ENCODE results near the gene ABCC3.

Gene ABCC3

GRCh38 chr17:50634224-50634914 is at the start of gene ABCC3:
Gene ABCC3, plus strand, starts transcription at chr17:50634881. Its CDS starts 56 bp downstream, at chr17:50634937.
- H3K9me3 Mint-ChIP-seq: no peaks in the 10 kb centered on the region
- H3K27ac Mint-ChIP-seq: no peak within 1 kb of the TSS
- peaks cover 73 to 93% of the 10 kb centered on the region in 2 donors for H3K27me3 Mint-ChIP-seq
- H3K4me1 Mint-ChIP-seq: peaks cover 0 to 2% of the 10 kb centered on the region in 2 donors
- H3K36me3 Mint-ChIP-seq: no peaks in the 10 kb centered on the region
- H3K4me3 Mint-ChIP-seq: no peak within 1 kb of the TSS
- no peak for DNase-seq
- ATAC-seq (replicated peaks): peak in 1 of 2 donors; percentile 27

DNA sequence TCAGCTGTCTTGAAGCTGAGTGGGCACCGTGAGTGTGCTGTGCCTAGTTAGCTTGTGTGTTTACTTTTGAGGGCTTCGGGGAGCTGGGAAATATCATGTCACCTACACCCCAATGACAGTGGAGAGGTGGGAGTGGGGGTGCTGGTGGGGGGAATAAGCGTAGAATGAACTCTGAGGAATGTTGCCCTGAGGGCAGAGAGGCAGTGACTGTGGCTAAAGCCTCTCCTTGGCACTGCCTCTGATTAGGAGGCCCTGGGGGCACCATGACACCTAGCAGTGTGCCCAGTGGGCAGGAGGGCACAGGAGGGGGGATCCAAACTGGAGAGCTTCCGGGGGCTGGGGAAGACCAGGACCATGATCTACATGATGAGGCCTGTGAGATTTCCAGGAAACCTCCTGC is 49.3 kb upstream of the ABCC3 start:
- H3K9me3 Mint-ChIP-seq: no peaks in the 10 kb centered on the region
- H3K4me1 Mint-ChIP-seq: peaks cover 0 to 2% of the 10 kb centered on the region in 2 donors
- H3K27me3 Mint-ChIP-seq: peaks cover 44 to 47% of the 10 kb centered on the region in 2 donors
- H3K27ac Mint-ChIP-seq: no peak overlapping the region
- ATAC-seq (replicated peaks) (no peak), DNase-seq (no peak)
- no peak overlapping the region for H3K4me3 Mint-ChIP-seq
- no peaks in the 10 kb centered on the region for H3K36me3 Mint-ChIP-seq

- DNase-seq: no peak
- H3K27me3 Mint-ChIP-seq: peaks cover 38 to 42% of the 10 kb centered on the region in 2 donors
- H3K4me3 Mint-ChIP-seq: no peak overlapping the region
- H3K4me1 Mint-ChIP-seq: peaks cover 0 to 2% of the 10 kb centered on the region in 2 donors
- H3K27ac Mint-ChIP-seq: no peak overlapping the region
- ATAC-seq (replicated peaks): no peak
- H3K36me3 Mint-ChIP-seq: no peaks in the 10 kb centered on the region
- no peaks in the 10 kb centered on the region for H3K9me3 Mint-ChIP-seq
Observed at GRCh38 chr17:50585891-50586290, 48.8 kb upstream of the ABCC3 start.

GRCh38 chr17:50586421-50587247 is 48.0 kb upstream of the ABCC3 start:
- no peak overlapping the region for H3K27ac Mint-ChIP-seq
- H3K4me1 Mint-ChIP-seq: no peaks in the 10 kb centered on the region
- no peaks in the 10 kb centered on the region for H3K36me3 Mint-ChIP-seq
- ATAC-seq (replicated peaks) (no peak), DNase-seq (no peak)
- H3K27me3 Mint-ChIP-seq: peaks cover 34% of the 10 kb centered on the region in 2 donors
- H3K4me3 Mint-ChIP-seq: no peak overlapping the region
- H3K9me3 Mint-ChIP-seq: no peaks in the 10 kb centered on the region

DNA sequence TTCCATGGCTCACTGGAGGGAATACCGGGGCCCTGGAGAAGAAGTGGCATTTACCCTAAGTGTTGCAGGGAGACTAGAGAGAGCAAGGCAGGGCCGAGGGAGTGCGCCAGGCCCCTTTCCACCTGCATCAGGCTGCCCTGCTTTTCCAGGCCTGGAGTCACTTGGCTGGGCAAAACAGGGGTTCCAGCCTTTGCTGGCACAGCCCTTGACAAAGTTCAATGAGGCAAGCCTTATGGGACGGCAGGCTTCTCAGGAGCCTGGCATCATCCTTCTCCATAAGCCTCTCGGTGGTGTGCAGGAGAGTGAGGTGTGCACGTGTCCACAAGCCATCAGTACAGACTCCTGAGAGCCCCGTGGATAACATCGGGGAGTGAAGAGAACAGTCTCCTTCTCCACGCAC is 47.1 kb upstream of the ABCC3 start:
- no peak overlapping the region for H3K4me3 Mint-ChIP-seq
- DNase-seq: no peak
- H3K4me1 Mint-ChIP-seq: no peaks in the 10 kb centered on the region
- H3K27me3 Mint-ChIP-seq: peaks cover 30 to 31% of the 10 kb centered on the region in 2 donors
- H3K9me3 Mint-ChIP-seq: no peaks in the 10 kb centered on the region
- ATAC-seq (replicated peaks): no peak
- no peaks in the 10 kb centered on the region for H3K36me3 Mint-ChIP-seq
- H3K27ac Mint-ChIP-seq: no peak overlapping the region

GRCh38 chr17:50588391-50589049 is 46.2 kb upstream of the ABCC3 start:
- H3K9me3 Mint-ChIP-seq: no peaks in the 10 kb centered on the region
- no peak overlapping the region for H3K4me3 Mint-ChIP-seq
- peaks cover 24 to 25% of the 10 kb centered on the region in 2 donors for H3K27me3 Mint-ChIP-seq
- DNase-seq: no peak
- no peak for ATAC-seq (replicated peaks)
- no peaks in the 10 kb centered on the region for H3K4me1 Mint-ChIP-seq
- H3K27ac Mint-ChIP-seq: no peak overlapping the region
- no peaks in the 10 kb centered on the region for H3K36me3 Mint-ChIP-seq

GRCh38 chr17:50589095-50589705 is 45.5 kb upstream of the ABCC3 start:
- no peak for DNase-seq
- no peak for ATAC-seq (replicated peaks)
- Mint-ChIP-seq H3K36me3 (no peaks in the 10 kb centered on the region), H3K27ac (no peak overlapping the region), H3K9me3 (no peaks in the 10 kb centered on the region), H3K27me3 (peaks cover 18% of the 10 kb centered on the region in 2 donors), H3K4me1 (no peaks in the 10 kb centered on the region), H3K4me3 (no peak overlapping the region)

DNA sequence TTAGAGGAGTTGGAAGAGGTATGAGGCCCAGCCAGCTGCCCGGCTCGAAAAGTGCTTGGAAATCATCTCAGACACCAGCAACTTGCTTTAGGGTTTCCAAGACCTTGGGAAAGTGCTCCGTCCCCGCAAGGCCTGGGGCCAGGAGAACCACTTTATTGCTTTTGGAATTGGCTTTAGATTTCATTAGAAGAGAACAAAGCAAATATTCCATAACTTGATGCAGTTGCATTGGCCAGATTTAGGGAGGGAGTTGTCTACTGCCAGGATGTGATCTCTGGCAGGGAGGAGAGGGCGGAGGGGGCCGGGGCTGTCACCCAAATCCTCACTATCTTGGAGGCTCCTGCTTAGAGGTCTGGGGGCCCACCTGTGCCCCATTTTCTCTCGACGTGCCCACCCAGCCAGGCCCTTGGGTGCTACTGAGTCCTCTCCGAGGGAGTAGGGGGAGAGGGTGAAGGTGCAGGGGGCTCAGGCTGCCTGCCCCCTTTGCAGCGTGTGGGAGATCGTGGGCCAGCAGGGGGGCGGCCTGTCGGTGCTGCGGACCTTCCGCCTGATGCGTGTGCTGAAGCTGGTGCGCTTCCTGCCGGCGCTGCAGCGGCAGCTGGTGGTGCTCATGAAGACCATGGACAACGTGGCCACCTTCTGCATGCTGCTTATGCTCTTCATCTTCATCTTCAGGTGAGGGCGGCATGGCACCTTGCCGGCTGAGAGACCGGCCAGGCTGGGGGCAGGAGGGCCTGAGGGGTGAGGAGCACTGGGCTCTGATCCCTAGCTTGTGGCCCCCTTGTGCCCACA is 43.5 kb upstream of the ABCC3 start:
- Mint-ChIP-seq H3K27me3 (peaks cover 11 to 20% of the 10 kb centered on the region in 2 donors), H3K9me3 (no peaks in the 10 kb centered on the region), H3K36me3 (no peaks in the 10 kb centered on the region), H3K4me3 (no peak overlapping the region), H3K27ac (no peak overlapping the region), H3K4me1 (no peaks in the 10 kb centered on the region)
- ATAC-seq (replicated peaks) (no peak), DNase-seq (no peak)

DNA sequence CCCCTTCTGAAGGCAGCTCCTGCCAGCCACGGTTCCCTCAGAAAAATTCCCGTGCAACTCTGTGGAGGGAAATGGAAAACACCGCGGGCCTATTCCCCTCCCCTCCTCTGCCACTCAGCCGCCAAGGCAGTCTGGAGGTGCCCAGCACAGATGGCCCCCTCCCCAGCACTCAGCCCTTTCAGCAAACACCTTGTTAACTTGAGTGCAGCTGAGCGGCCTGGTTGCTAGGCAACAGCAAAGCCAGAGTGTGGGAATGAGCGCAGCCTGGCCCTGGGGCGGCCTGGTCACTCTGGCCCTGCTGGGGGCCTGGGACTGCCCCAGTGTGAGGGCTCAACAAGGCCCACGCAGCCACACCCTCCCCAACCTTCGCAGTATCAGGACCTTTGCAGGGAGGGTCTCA is 41.4 kb upstream of the ABCC3 start:
- no peak overlapping the region for H3K27ac Mint-ChIP-seq
- H3K4me3 Mint-ChIP-seq: no peak overlapping the region
- H3K36me3 Mint-ChIP-seq: no peaks in the 10 kb centered on the region

DNA sequence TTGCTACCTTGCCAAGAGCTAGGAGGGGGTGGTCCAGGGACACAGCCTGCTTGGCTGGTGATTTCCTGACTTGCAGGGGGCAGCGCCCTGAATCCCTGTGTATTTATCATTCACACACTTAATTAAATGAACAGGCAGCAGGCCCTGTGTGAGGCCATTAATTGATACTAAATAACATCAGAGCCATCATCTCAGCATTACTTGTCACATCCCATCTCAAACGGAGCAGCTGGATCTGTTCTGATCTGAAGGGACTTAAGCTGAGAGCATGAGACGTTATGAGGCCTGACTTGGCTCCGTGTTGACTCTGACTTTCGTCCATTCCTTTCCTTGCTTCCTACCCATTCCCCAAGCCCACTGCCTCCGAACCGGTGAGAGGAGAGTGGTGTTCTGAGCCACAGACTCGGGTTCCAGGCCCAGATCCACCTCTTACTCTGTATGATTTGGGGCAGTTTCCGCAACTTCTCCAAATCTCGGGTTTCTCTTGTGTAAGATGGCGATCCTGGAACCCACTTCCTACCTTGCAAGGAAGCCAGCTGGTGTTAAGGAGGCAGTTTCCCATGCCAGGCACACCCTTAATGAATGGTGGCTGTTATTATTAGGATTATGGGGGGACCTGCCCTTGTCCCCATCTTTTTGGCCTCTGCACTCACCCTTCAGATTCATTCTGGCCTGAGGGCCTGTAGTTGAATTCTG is 40.4 kb upstream of the ABCC3 start:
- no peak for ATAC-seq (replicated peaks)
- Mint-ChIP-seq H3K9me3 (no peaks in the 10 kb centered on the region), H3K4me1 (peaks cover 0 to 7% of the 10 kb centered on the region in 2 donors), H3K4me3 (no peak overlapping the region), H3K27me3 (peaks cover 5 to 21% of the 10 kb centered on the region in 2 donors), H3K27ac (no peak overlapping the region), H3K36me3 (no peaks in the 10 kb centered on the region)
- DNase-seq: no peak

More for the DNA sequence above, 41.4 kb upstream of the ABCC3 start:
- DNase-seq (no peak), ATAC-seq (replicated peaks) (no peak)
- peaks cover 5 to 23% of the 10 kb centered on the region in 2 donors for H3K27me3 Mint-ChIP-seq
- H3K4me1 Mint-ChIP-seq: no peaks in the 10 kb centered on the region
- no peaks in the 10 kb centered on the region for H3K9me3 Mint-ChIP-seq

- H3K36me3 Mint-ChIP-seq: no peaks in the 10 kb centered on the region
- H3K9me3 Mint-ChIP-seq: no peaks in the 10 kb centered on the region
- ATAC-seq (replicated peaks): no peak
- no peak for DNase-seq
- no peak overlapping the region for H3K27ac Mint-ChIP-seq
- peaks cover 0 to 7% of the 10 kb centered on the region in 2 donors for H3K4me1 Mint-ChIP-seq
- H3K4me3 Mint-ChIP-seq: no peak overlapping the region
- H3K27me3 Mint-ChIP-seq: peaks cover 6 to 20% of the 10 kb centered on the region in 2 donors
Observed at GRCh38 chr17:50594892-50595291, 39.8 kb upstream of the ABCC3 start.

DNA sequence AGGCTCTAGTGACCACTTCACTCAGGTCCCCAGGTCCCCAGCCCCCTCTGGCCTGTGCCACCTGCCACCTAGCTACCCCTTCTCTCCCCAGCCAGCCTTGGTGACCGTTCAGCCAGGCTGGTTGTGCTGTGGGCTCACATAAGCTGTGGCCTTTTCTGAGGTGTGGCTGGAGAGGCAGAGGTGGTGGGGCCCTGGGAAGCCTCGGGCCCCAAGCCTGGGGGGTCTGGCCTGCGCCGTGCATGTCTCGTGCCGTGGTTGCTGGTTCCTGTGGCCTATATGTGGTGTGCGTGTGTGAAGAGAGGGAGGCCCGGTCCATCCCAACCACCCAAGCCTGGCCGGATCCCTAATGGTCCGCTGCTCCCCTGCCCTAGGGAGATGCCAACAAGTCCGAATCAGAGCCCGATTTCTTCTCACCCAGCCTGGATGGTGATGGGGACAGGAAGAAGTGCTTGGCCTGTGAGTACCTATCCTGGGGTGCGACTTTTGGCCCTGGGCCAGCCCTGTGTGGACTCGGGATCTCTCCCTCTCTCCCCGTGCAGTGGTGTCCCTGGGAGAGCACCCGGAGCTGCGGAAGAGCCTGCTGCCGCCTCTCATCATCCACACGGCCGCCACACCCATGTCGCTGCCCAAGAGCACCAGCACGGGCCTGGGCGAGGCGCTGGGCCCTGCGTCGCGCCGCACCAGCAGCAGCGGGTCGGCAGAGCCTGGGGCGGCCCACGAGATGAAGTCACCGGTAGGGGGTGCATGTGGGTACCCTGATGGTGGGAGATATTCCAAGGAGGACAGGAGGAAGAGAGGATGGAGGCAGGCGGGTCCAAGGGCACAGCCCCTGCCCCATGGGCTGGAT is 38.3 kb upstream of the ABCC3 start:
- no peak for DNase-seq
- Mint-ChIP-seq H3K9me3 (no peaks in the 10 kb centered on the region), H3K27ac (no peak overlapping the region), H3K4me3 (no peak overlapping the region), H3K27me3 (peaks cover 17 to 30% of the 10 kb centered on the region in 2 donors), H3K36me3 (no peaks in the 10 kb centered on the region), H3K4me1 (peaks cover 0 to 7% of the 10 kb centered on the region in 2 donors)
- ATAC-seq (replicated peaks): no peak

Measured in stimulated activated naive B cell treated with anti-CD40 and anti-IgM and Interleukin-4, amounts not matched to agents 10 μg/mL and 1 μg/mL and 100 μg/mL, for 72 hours (primary cell).